GM19468 (cell line): ENCODE data around the gene CCDC178.

Source experiments
- ATAC-seq: cut with Tn5 transposase; IDR thresholded peaks from one replicate; pipeline ENCODE4 v1.9.1; 2021; ENCODE audit warnings: mild to moderate bottlenecking, moderate library complexity, moderate number of reproducible peaks; ENCODE audit not compliant: unreplicated experiment; ENCODE audit errors: extremely low read depth

CCDC178 gene

GRCh38 chr18:33135951-33136660 lies 304.4 kb downstream of the CCDC178 start:
- ATAC-seq: no peak

DNA sequence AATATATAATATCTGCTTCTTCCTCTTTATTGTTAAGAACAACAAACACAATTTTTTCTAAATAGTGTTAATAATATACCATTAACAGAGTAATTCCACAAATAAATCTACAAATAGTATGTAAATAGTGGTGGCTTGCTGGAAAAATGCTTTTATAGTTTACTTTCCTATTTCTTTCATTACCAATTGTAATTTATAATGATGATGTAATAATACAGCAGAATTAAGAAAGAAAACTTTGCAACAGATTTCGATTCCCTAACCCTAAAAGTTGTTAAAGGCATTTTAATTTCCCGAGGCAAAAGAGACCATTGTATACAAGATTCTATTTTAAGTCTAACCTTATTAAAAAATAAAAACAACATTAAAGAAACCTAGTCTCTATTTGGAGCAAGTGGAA lies 307.9 kb downstream of the CCDC178 start:
- no peak for ATAC-seq

- no peak for ATAC-seq
These were observed 311.9 kb downstream of the CCDC178 start for GRCh38 chr18:33128581-33128980.

DNA sequence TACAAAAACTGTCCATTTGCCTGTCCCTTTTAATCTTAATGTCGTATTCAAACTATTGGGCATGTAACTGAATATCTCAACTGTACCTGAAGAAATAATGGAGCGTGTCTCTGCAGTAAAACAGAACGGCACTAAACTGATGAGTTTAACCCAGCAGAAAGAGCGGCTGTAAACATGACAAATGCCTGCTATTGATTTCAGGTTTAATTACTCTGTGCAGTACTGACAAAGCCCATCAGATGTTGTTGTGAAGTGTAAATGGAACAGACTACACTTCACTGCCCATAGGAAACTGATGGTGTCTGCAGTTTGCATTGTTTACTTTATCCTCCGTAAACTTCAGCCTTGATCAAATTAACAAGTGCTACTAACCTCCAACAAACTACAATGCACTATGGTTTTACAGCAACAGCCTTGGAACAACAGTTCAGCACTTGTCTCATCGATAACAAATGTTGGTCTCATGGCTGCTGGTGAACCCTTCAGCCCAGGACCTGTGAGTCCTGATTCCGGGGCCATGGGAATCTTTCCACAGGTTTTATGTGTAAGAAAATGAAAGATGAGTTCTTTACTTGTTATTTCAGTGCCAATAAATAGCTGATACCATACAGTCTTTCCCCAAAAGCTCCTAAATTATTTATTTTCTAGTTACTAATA lies 316.5 kb downstream of the CCDC178 start:
- no peak for ATAC-seq

DNA sequence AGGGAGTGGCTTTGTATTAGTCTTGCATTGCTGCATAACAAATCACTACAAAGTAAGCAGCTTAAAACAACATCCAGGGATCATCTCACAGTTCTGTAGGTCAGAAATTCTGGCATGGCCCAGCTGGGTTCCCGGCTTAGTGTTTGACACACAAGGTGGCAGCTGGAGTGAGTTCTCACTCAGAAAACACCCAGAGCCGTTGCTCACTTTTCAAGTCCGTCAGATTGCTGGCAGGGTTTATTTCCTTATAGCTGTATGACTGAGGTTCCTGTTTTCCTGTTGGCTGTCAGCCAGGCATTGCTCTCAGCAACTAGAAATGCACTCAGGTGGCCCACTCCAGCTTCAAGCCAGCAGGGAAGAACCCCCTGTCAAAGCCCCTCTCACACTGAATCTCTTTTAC lies 324.1 kb downstream of the CCDC178 start:
- ATAC-seq: no peak

DNA sequence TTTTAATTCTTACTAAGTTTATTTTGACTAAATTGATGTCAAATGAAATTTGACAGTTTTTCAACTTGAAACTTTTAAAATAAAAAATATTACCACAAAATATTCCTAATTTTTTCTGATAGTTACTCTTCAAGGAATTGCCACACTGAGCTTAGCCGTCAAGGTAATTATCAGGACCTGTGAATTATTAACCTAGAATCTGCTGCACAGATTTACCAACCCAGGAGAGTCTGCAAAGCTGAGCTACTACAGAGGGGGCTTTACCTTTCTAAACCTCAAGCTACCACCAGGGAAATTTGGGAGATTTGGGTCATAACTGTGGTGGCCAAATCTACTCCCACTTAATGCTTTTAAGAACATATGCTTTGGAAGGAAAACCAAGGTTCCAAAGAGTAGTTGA lies 324.6 kb downstream of the CCDC178 start:
- no peak for ATAC-seq

DNA sequence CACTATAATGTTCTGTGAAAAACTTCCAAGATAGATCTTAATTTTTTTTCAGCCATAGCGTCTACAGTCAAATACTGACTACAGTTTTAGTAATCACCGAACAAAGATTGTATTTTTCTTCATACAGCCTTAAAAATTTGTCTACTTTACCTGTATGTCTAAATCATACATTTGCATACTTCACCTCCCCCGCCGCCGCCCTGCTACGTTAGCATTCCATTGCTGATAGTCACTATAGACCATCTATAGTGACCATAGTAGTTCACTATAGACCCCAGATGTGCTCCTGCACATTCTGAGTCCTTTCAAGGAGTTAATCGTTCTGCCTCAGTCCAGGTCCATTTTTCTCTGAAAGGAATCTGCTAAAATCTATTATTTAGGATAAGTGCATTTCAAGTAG lies 325.0 kb downstream of the CCDC178 start:
- ATAC-seq: no peak

DNA sequence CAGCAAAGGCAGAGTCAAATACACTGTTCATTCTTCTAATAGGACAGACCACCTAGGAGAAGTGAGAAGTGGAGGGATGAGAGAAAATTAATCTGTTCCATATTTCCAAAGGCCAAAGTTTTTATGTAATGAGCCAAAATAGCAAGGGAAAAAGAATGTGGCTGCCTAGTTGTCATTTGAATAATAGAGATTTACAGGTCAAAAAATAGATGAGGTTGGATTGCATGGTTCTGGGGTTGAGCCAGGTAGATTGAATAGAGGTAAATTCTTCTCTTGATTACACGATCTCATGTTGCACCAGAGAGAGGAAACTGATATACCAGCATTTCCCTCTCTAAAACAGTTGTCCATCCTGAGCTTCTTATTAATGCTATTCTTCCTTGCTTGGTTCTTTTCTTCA lies 325.8 kb downstream of the CCDC178 start:
- ATAC-seq: no peak

DNA sequence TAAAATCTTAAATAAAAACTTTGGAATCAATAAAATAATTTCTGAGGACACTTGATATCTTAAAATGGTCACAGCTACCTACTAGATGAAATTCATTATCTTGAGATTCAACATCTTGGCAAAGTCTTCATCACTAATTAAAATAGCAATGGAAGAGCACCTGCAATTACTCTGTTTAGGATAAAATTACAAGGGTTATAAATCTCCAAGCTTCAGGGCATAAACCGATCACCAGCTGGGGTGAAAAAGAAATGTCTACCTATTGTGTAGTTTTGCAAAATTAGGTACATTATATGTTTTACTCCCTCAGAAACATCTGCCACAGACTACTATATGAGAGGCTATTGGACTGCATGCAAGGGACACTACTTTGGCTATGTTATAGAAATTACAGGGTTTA lies 327.1 kb downstream of the CCDC178 start:
- no peak for ATAC-seq

DNA sequence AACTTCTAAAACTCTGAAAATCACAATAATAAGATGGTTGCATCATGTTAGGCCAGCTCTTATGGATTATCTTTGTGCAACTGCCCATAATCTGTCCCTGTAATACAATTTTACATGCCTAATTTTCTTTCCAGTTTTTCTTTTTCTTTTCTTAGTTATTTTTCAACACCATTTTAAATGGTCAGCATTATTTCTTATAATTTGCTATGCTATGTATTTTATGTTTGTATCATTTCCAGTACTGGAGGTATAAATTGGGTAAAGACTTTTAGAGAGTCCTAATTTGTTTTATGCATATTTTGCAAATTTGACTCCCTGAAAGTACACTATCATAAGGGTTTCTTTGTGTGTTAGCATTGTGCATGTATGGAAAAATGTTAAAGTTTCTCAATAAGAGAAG lies 333.0 kb downstream of the CCDC178 start:
- no peak for ATAC-seq

- ATAC-seq: no peak
These were observed 339.2 kb downstream of the CCDC178 start for GRCh38 chr18:33101316-33101715.

DNA sequence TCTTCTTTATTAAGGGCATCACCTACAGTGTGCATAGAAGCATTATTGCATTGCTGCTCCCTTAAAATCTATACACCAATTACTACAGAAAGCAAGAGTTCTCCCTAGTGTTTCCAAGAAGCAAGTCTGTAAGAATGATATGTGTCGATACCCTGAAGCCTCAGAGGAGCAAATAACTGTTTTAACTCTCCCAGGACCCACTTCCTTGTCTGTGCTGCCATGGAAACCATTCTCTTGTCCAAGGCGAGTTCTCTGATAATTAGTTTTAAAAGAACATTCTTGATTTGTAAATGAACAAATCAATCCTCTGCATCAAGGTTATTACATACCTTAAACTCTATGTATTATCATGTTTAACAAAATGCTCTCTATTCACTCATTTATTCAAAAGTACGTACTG lies 340.9 kb downstream of the CCDC178 start:
- ATAC-seq: no peak

DNA sequence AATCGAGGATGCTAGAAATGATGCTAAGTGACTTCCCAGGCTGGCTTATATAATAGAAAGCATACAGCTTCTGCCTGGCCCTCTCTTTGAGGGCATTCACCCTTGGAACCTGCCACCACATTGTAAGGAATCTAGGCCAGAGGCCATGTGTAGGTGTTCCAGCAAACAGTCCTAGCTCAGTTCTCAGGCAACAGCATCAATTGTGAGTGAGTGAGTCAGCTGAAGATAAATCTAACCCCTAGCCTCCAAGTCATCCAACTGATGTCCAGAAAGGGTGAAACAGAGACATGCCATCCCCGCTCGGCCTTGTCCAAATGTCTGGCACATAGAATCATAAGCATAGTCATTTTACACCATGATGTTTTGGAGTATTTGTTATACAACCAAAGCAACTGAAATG lies 343.4 kb downstream of the CCDC178 start:
- no peak for ATAC-seq

- ATAC-seq: no peak
These were observed 350.1 kb downstream of the CCDC178 start for GRCh38 chr18:33090461-33090860.

- ATAC-seq: no peak
These were observed 363.9 kb downstream of the CCDC178 start for GRCh38 chr18:33076601-33077000.

GRCh38 chr18:33074125-33074524 lies 366.4 kb downstream of the CCDC178 start:
- ATAC-seq: no peak

- no peak for ATAC-seq
These were observed 377.6 kb downstream of the CCDC178 start for GRCh38 chr18:33062834-33063364.

DNA sequence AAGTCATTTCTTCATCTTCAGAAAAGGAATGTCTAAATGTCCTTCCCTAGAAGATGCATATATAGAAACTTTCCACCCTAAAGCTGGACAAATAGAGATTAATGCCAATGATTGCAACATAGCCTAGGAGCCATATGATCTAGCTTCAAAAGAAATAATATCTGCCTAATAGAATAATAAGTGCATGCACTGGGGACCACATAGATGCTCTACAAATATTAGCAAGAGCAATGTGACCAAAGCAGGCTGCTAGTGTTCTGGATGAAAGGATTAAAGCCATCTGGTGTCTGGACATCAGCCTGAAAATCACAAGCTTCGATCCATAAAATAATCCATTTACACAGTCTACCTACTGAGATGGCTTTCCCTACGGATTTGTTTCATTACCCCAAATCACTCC lies 387.6 kb downstream of the CCDC178 start:
- ATAC-seq: no peak

DNA sequence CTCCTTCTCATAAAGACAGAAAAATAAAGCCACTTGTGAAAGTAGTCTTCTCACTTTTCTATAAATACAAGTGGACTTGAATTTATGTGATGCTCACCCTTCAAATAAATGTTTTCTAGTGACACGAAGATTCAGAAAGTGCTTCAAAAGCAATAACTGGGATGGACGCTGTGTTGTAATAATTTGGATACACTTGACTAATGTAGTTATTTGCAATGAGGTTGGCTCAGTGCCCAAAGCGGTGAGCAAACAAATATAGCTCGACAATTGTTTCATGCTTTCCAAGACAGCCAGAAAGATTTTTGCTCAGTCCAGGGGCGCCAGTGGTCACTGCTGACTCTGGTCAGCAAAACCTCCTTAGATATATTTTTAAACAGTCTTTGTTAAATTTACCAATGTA lies 389.1 kb downstream of the CCDC178 start:
- ATAC-seq: no peak

DNA sequence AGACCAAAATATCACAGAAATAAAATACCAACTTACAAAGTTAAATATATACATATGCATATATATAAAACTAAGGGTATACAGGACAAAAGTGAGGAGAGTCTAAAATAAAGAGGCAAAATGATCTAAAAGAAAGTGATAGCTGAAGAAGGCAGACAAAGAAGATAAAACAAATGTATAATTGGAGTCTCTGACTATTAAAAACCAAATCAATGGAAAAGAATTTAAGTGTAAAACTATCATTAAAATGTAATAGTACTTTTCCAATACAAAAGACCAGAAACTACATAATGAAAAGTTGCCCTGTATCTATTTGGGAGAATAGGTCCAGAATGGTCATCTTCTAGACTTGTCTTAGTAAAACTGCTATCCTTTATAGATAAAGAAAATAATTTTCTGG lies 400.3 kb downstream of the CCDC178 start:
- ATAC-seq: no peak

GRCh38 chr18:33034945-33035344 lies 405.6 kb downstream of the CCDC178 start:
- ATAC-seq: no peak

- no peak for ATAC-seq
These were observed 406.3 kb downstream of the CCDC178 start for GRCh38 chr18:33034212-33034611.
